Astrocyte (in vitro differentiated cells and primary cell): ENCODE results near the gene ADH1C.

ENCODE experiments used
- CTCF ChIP-seq: IDR thresholded peaks from 2 replicates; pipeline ENCODE4 v1.5.1; 2011; ENCODE audit warnings: low read depth, mild to moderate bottlenecking, inconsistent platforms, low read length, moderate library complexity; ENCODE audit not compliant: insufficient read depth
- EZH2 ChIP-seq: IDR thresholded peaks from 2 replicates; pipeline ENCODE4 v1.6.1; 2012; ENCODE audit warnings: mild to moderate bottlenecking, low read length, inconsistent platforms; ENCODE audit not compliant: insufficient read depth

DNA sequence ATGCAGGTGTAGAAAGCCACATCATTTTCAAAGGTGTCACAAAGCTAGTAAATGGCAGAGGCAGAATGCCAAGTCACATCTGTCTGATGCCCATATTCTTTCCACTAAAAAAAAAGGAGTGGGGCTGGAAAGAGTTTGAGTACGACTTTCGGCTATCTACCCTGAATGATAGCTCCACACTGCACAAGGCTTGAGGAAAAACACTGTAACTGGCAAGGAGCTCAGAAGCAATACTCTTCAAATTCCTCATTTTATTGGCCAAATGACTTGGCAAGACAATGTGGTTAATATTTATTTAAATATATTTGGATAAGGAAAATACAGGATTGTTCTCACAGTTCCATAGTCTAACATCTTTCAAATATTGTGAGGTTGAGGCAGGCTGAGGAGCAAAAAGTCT, 5.4 kb upstream of the ADH1C start:
- TF ChIP-seq CTCF (no peak), EZH2 (no peak)
